ENCODE measurements around the gene RRAGD.

DNA sequence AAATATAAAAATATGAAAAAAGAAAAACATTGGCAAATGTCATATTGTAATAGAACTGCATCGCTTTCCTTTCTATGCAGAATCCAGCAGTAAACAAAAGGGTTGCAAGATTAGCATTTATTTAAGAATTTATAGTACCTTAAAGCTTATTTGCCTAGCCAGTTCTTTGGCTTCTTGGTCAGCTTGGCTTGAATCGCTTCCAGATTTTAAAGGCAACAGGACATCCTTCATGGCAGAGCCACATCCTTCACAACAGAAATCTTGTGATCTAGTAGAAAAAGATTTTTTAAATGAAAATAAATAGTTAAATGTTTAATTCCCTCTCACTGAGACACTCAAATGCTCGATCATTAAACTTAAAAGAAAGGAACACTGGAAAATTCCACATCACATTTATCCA is 76.9 kb downstream of the RRAGD start:
- TF ChIP-seq SP1 (IDR thresholded peaks at IDR 0.05), result no peak
- no peak for TF ChIP-seq FOXK2 (IDR thresholded peaks at IDR 0.05)
- TF ChIP-seq LEF1 (IDR thresholded peaks at IDR 0.05; ENCODE audit: borderline replicate concordance), result no peak
- no peak for TF ChIP-seq FOXM1 (IDR thresholded peaks at IDR 0.05; ENCODE audit: borderline replicate concordance)
